Measurements from ENCODE around the gene ZGLP1.

- TF ChIP-seq CTCF (IDR thresholded peaks at IDR 0.05 in 8 of 11, conservative IDR thresholded peaks at IDR 0.05 in 3 of 11) (no peak), POLR2A (IDR thresholded peaks at IDR 0.05) (no peak), POLR2AphosphoS5 (IDR thresholded peaks at IDR 0.05) (peak in 2 of 3 donors; percentile 29 to 66)
These were observed 17.3 kb downstream of the ZGLP1 start for GRCh38 chr19:10292206-10292788.
